ENCODE measurements around the gene AFAP1L1.
"Not testable (repeated sequence)": the region's sequence is repeated elsewhere in the genome, so short reads cannot be mapped to it uniquely, and the experiment has no call there.

AFAP1L1 gene

DNA sequence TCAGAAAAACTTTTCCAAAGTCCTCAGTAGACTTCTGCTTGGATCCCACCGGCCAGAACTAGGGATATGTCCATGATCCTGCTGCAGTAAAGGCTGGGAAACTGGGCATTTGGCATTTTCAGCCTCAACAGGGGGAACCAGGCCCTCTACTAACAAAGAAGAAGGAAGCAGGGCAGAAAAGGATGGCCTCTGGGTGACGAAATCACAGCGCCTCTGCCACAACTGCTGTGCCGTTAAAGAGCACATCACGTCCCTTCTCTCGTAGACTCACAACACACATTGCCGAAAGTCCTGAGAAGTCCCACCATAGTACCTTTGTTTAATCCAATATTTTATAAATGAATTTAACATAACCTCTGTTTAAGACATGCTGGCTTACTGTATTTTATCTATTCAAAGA lies 10.4 kb upstream of the AFAP1L1 start:
- DNase-seq (ENCODE audit: low read depth in 3 of 3) = no peak

DNA sequence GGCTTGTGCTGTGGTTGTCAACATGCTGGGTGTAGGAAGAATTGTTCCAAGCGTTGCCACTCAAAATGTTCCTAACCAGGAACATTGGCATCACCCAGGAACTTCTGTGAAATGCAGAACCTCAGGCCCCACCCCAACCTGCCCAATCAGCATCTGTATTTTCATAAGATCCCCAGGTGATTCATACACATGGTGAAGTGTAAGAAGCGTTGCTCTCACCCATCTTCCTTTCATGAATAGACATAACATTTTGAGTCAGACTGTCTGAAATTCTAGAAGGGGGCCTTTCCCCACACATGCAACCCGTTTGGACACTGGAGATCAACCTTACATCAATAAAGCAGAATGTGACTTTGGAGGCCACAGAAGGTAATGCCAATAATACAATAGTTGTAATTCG lies 9.3 kb upstream of the AFAP1L1 start:
- no peak for DNase-seq (ENCODE audit: low read depth in 3 of 3)

- peak in 1 of 3 experiments; percentile 31 for DNase-seq (ENCODE audit: low read depth in 3 of 3)
Measured at GRCh38 chr5:149264439-149265067, 7.1 kb upstream of the AFAP1L1 start.

DNA sequence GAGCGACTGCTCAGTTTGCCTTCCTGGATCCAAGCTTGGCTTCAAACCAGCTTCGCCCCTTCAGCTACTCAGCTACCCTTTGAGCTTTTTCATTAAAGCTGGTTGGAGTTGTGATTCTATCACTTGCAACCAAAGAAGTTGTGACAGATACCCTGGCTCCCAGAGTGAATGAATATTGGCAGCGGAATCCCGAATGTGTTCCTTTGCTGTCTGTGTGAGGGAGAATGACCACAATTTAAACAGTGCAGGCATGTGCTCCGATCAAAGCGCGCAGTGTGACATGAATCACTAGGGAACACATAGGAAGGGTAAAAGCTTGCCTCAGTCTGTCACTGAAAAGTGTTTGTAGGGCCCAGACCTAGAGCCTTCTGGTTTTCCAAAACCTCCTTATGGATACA lies 6.6 kb upstream of the AFAP1L1 start:
- no peak for DNase-seq (ENCODE audit: low read depth in 3 of 3)

DNA sequence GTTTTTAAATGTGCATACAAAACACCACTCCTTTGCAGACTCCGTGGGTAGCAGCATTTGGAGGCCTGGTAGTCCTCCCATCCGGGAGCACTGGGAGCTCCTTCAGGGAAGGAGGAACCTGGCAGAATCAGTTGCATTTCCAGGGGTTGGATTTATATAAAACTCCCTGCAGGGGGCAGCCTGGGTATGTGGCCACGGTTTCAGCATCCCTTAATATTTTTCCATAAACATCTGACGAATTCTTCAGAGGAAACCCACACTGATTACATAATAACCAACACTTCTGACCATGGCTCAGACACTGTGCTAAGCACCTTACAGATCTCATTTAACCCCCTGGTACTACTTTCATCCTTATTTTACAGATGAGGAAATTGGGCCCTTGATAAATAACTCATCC lies 6.1 kb upstream of the AFAP1L1 start:
- no peak for DNase-seq (ENCODE audit: low read depth in 3 of 3)

DNA sequence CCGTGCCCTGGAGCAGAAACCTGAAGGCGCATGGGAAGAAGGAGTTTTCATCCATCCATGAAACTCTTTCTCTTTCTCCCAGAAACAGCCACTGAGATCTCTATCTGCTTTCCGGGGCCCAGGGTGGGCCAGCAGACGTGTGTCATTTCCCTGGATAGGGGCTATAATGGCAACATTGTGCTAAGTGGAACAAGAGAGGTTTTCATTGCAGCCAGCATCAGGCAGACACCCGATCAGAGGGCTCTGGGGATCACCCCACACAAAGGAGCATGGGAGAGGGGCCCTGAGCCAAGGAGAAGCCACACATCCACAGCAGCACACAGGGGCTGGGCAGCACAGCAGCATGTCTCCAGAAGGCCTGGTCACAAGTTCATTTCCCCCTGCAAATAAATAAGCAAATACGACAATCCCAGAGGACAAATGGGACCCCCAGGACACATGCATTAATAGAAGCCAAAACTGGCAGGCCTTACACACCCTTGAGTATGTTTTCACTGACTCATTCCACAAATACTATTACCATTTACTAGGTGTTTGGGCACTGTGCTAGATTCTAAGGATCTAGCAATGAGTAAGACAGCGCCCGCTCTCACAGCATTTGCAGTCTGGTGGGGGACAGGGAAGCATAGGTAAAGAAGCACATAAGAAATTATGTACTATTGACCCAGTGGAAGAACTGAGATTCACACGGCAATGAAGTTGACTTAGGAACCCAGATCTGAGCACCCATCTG lies 4.3 kb upstream of the AFAP1L1 start:
- DNase-seq (ENCODE audit: low read depth in 3 of 3) = no peak

DNA sequence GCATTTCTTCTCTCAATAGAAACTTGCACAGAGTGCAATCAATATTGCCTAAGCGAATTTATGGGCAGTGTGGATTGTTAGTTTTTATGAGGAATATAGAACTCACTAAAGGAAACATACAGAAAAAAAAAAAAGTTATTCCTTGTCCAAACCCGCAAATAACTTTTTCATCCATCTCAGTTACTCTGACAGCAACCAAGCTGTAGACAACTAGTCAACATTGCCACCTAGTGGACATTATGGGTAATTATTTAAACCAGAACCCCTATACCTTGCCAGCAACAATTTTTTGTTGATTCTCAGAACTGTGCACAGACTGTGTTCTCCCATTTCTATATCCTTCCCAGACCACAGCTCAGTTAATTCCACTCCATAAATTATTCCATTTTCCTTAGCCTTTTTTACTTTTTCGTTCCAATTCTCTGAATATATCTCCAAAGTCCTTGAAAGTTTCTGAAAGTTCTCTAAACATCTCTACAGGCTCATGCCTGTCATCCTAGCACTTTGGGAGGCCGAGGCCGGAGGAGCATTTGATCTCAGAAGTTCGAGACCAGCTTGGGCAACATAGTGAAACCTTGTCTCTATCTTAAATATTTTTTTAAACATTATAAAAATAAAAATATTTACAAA lies 2.6 kb upstream of the AFAP1L1 start:
- DNase-seq (ENCODE audit: low read depth in 3 of 3) = no peak

- no peak for DNase-seq (ENCODE audit: low read depth in 3 of 3)
Measured at GRCh38 chr5:149271195-149271715, 404 bp upstream of the AFAP1L1 start.

DNA sequence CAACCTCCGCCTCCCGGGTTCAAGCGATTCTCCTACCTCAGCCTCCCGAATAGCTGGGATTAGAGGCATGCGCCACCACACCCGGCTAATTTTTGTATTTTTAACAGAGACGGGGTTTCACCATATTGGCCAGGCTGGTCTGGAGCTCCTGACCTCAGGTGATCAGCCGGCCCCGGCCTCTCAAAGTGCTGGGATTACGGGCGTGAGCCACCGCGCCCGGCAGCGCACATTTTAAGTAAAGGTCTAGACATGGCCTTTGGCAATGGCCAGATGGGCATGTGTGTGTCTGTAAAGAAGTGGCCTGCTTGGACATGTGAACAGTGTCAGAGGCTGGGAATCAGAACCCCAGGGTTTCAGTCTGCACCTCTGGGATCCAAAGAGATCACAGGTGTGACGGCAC lies 1.1 kb downstream of the AFAP1L1 start:
- DNase-seq (ENCODE audit: low read depth in 3 of 3) = not testable (repeated sequence)

DNA sequence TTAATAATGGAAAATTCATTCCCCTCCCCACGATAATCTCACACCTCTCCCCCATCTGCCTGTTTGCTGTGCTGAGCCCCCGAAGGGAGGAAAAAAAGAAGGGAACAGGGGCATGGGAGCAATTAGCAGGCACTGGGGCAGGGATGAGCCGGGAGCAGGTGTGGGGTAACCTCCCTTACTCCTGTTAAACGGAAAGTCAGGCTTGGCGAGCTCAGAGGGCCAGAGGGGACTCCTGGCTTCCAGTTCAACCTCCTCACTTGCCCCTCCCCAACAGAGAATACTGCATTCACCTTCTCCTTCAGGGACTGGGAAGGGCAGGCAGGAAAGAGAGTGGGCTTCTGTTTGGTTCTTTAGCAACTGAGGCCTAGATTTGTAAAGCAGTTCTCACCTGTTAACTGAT lies 1.6 kb downstream of the AFAP1L1 start:
- DNase-seq (ENCODE audit: low read depth in 3 of 3) = no peak

DNA sequence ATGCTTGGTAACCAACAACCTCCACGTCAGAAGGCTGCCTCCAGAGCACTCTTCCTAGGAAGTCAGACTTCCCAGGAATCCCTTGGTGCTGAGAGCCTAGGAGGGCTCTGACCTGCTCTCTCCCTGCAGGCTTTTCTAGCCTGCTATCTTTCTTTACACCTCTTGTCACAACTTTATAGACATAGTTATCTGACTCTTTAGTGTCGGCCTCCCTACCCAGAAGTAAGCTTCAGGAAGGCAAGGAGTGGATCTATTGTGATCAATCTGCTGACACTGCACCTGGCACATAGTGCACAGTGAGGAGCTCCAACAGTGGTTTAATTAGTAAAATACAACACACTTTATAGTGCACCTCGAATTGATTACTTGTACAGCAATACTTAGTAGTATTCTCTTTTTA lies 2.3 kb downstream of the AFAP1L1 start:
- no peak for DNase-seq (ENCODE audit: low read depth in 3 of 3)

GRCh38 chr5:149274939-149275338 lies 3.3 kb downstream of the AFAP1L1 start:
- DNase-seq (ENCODE audit: low read depth in 3 of 3) = no peak

DNA sequence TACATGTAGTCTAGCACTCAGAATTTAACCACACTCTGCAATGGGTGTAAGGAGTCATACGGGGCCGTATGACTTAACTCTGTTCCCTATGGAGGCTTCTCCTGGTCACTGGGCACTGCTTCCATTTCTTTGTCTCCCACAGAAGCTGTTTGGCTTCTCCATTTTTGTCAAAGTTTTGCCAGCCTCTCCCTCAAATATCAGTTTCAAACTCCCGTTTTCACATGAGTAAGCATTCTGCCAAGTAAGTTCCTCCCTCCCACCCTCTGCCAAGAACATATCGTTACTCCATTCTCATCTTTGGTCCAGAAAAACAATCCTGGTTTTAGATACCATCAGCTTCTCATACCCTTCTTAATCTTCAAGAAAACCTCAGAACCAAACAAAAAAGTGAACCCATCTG lies 6.1 kb downstream of the AFAP1L1 start:
- DNase-seq (ENCODE audit: low read depth in 3 of 3) = no peak

GRCh38 chr5:149278451-149279210 lies 7.0 kb downstream of the AFAP1L1 start:
- DNase-seq (ENCODE audit: low read depth in 3 of 3) = no peak

DNA sequence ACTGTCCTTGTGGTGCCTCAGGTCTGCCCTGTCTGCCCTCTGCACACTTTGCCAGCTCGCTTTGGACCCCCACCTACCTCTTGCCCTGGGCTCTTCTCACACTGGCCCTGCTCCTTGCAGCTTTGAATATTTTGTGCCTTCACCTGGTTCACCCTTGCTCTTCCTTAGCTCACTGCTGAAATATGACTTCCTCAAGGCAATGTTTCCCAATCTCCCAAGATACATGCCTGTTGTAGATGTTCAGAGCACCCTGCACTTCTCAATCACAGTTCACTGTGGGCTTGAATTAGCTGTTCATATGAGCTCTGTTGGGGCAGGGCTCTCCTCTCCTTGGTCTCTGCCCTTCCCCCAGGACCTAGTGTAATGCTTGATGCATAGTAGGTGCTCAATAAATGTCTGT lies 8.0 kb downstream of the AFAP1L1 start:
- DNase-seq (ENCODE audit: low read depth in 3 of 3) = no peak

DNA sequence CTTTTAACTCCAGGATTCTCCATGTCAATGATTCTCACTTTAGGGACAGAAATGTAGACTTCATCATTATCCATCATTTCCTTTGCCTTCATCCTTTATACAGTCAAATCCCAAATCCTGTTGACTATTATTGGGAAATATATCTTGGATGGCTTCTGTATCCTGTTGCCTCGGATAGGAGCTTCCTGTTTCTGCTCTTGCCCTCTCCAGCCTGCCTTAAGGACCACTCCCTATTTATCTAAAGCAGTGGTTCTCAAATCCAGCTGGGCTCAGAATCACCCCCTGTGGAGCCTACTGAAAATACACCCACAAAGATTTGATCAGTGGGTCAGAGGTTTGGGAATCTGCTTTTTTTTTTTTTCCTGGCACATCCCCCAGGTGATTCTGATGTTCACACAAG lies 8.5 kb downstream of the AFAP1L1 start:
- DNase-seq (ENCODE audit: low read depth in 3 of 3) = no peak

- no peak for DNase-seq (ENCODE audit: low read depth in 3 of 3)
Measured at GRCh38 chr5:149280802-149281201, 9.1 kb downstream of the AFAP1L1 start.

GRCh38 chr5:149282027-149282965 lies 10.6 kb downstream of the AFAP1L1 start:
- no peak for DNase-seq (ENCODE audit: low read depth in 3 of 3)

DNA sequence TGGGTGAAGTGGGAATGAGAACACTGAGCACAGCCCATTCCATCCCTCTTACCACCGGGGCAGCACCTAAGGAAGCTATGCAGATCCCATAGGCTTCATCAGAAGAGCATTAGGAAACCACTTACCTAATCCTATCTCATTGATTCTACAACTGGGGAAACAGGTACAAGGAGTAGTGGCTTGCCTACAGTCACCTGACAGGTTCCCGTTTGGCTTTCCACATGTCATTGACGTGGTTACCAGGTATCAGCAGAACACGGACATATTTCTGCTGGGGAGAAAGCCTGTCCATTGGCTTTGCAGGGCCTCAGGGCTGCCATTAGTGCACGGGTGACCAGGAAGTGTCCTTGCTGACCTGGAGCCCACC lies 11.3 kb downstream of the AFAP1L1 start:
- no peak for DNase-seq (ENCODE audit: low read depth in 3 of 3)

GRCh38 chr5:149283626-149284480 lies 12.2 kb downstream of the AFAP1L1 start:
- no peak for DNase-seq (ENCODE audit: low read depth in 3 of 3)
